ENCODE data around the gene MSTN. TPM values are rescaled to one million over a fixed set of nuclear protein-coding genes. Genes with fewer than 3 reads are reported as not detected.
"Not testable (repeated sequence)": the region's sequence is repeated elsewhere in the genome, so short reads cannot be mapped to it uniquely, and the experiment has no call there.

Gene MSTN
- total and polyA plus RNA-seq, 2 experiments from 2014 or later = 0.21 TPM; not detected in 1

- Histone ChIP-seq H3K27me3 (ENCODE audit: insufficient read depth) (no peaks in the 10 kb centered on the region), H3K79me2 (replicated peaks; ENCODE audit: insufficient read depth) (no peaks in the 10 kb centered on the region), H3K4me1 (ENCODE audit: insufficient read depth) (no peaks in the 10 kb centered on the region), H3K27ac (ENCODE audit: low read depth) (no peak overlapping the region), H3F3A (replicated peaks; ENCODE audit: low read depth) (no peaks in the 10 kb centered on the region), H2AFZ (no peak overlapping the region), H4K20me1 (replicated peaks; ENCODE audit: insufficient read depth) (no peaks in the 10 kb centered on the region), H3K9me2 (ENCODE audit: insufficient read depth) (no peaks in the 10 kb centered on the region), H3K36me3 (ENCODE audit: insufficient read depth) (no peaks in the 10 kb centered on the region), H3K4me2 (no peak overlapping the region), H3K4me3 (no peak overlapping the region)
- Mint-ChIP-seq H3K4me3 (no peak overlapping the region), H3K36me3 (ENCODE audit: low read depth) (no peaks in the 10 kb centered on the region), H3K4me1 (no peaks in the 10 kb centered on the region), H3K27me3 (ENCODE audit: insufficient read depth, low read depth, poor library complexity) (no peaks in the 10 kb centered on the region), H3K27ac (no peak overlapping the region), H3K9me3 (no peaks in the 10 kb centered on the region)
- no peak for DNase-seq (ENCODE audit: low spot score)
- no peak for TF ChIP-seq ZNF114 (CRISPR knock-in tag; IDR thresholded peaks at IDR 0.05)
- TF ChIP-seq ZNF462 (CRISPR knock-in tag; IDR thresholded peaks at IDR 0.05) = no peak
- TF ChIP-seq POLR2AphosphoS5 (IDR thresholded peaks at IDR 0.05; ENCODE audit: low read depth) = no peak
- TF ChIP-seq ZNF331 (CRISPR knock-in tag; IDR thresholded peaks at IDR 0.05; ENCODE audit: low read depth) = no peak
- TF ChIP-seq CTCF (conservative IDR thresholded peaks at IDR 0.05; ENCODE audit: low read depth in 2 of 2) = no peak
- no peak for TF ChIP-seq EZH2 (IDR thresholded peaks at IDR 0.05; ENCODE audit: low read depth, unreplicated experiment)
- no peak for TF ChIP-seq NANOG (IDR thresholded peaks at IDR 0.05; ENCODE audit: borderline replicate concordance)
- TF ChIP-seq JUNB (IDR thresholded peaks at IDR 0.05; ENCODE audit: unreplicated experiment) = no peak
- TF ChIP-seq REST (IDR thresholded peaks at IDR 0.05; ENCODE audit: unreplicated experiment) = no peak
- no peak for ATAC-seq
These were observed 26.5 kb downstream of the MSTN start for GRCh38 chr2:190036071-190036470.

- H3K27ac ChIP-seq (ENCODE audit: low read depth); H3K27ac Mint-ChIP-seq; H3K9me3 Mint-ChIP-seq; ATAC-seq; H3K9me2 ChIP-seq (ENCODE audit: insufficient read depth); H3K36me3 ChIP-seq (ENCODE audit: insufficient read depth); H4K20me1 ChIP-seq (replicated peaks; ENCODE audit: insufficient read depth); DNase-seq (ENCODE audit: low spot score); H3K4me3 Mint-ChIP-seq; H3K27me3 Mint-ChIP-seq (ENCODE audit: insufficient read depth, low read depth, poor library complexity); H3K4me1 Mint-ChIP-seq; H3K4me3 ChIP-seq; H3F3A ChIP-seq (replicated peaks; ENCODE audit: low read depth); H3K27me3 ChIP-seq (ENCODE audit: insufficient read depth); H3K79me2 ChIP-seq (replicated peaks; ENCODE audit: insufficient read depth); H3K4me1 ChIP-seq (ENCODE audit: insufficient read depth); H3K36me3 Mint-ChIP-seq (ENCODE audit: low read depth); H3K4me2 ChIP-seq; H2AFZ ChIP-seq: not testable (repeated sequence)
These were observed 28.1 kb downstream of the MSTN start for GRCh38 chr2:190034417-190034816.

All from GM23338 (cell line).